HEK293 (cell line): ENCODE measurements around the gene PRKCZ.

Experiments
- CTCF ChIA-PET: fragments of 350-600 bp; formaldehyde crosslinking; extraction: SDS; loops from one replicate; lab custom pipeline; 2021; ENCODE audit warnings: antibody characterized with exemption; lab: Yijun Ruan, JAX
- POLR2A ChIA-PET: fragments of 300-600 bp; formaldehyde crosslinking; extraction: SDS; loops from one replicate; lab custom pipeline; 2020; ENCODE audit warnings: antibody characterized with exemption, inconsistent platforms; lab: Yijun Ruan, JAX
- H3K27ac ChIP-seq: fragments of 200-500 bp; sonication (Bioruptor generic); 2 replicates; pipeline ENCODE4 v1.5.1; 2014; ENCODE audit warnings: low read depth, low read length, control low read depth, inconsistent platforms; ENCODE audit errors: extremely low read depth
- H3K36me3 ChIP-seq, 2 experiments: fragments of 200-500 bp in 1 of 2; sonication (Bioruptor generic) in 1 of 2; 1 replicate in 1 of 2; 2 replicates in 1 of 2; pipeline ENCODE4 v1.5.1; 2014 to 2017; ENCODE audit warnings: inconsistent platforms in 2 of 2, low read length in 2 of 2; ENCODE audit not compliant: control insufficient read depth in 2 of 2, insufficient read depth in 1 of 2
- H3K4me1 ChIP-seq: fragments of 200-500 bp; sonication (Bioruptor generic); 2 replicates; pipeline ENCODE4 v1.5.1; 2014; ENCODE audit warnings: mild to moderate bottlenecking, low read length, inconsistent platforms; ENCODE audit not compliant: control insufficient read depth, insufficient read depth
- H3K4me3 ChIP-seq: 2 replicates; pipeline ENCODE4 v1.5.1; 2011; ENCODE audit warnings: low read depth, mild to moderate bottlenecking, control low read depth, low read length, moderate library complexity
- H3K9me3 ChIP-seq: fragments of 200-500 bp; sonication (Bioruptor generic); 2 replicates; pipeline ENCODE4 v1.5.1; 2014; ENCODE audit warnings: low read depth, low read length, inconsistent platforms; ENCODE audit not compliant: control insufficient read depth, insufficient read depth
- ATF2 ChIP-seq: fragments of 450-650 bp; formaldehyde crosslinking; IDR thresholded peaks from 2 replicates; pipeline ENCODE4 v1.5.1; 2016; ENCODE audit warnings: missing biosample characterization, missing genetic modification characterization, low read depth
- HOXA7 ChIP-seq: sonication (generic); formaldehyde crosslinking; IDR thresholded peaks from 2 replicates; pipeline ENCODE4 v1.8.1; 2022; ENCODE audit warnings: missing genetic modification reagents, borderline replicate concordance
- KLF17 ChIP-seq: fragments of 450-650 bp; formaldehyde crosslinking; IDR thresholded peaks from 2 replicates; pipeline ENCODE4 v1.5.1; 2016; ENCODE audit warnings: missing biosample characterization, missing genetic modification characterization
- KLF9 ChIP-seq: fragments of 450-650 bp; formaldehyde crosslinking; IDR thresholded peaks from 2 replicates; pipeline ENCODE4 v1.5.1; 2016; ENCODE audit warnings: missing biosample characterization, missing genetic modification characterization, low read depth
- MZF1 ChIP-seq: fragments of 450-650 bp; formaldehyde crosslinking; IDR thresholded peaks from 2 replicates; pipeline ENCODE4 v1.5.1; 2017; ENCODE audit warnings: missing biosample characterization, missing genetic modification characterization, borderline replicate concordance
- SALL2 ChIP-seq: fragments of 450-650 bp; formaldehyde crosslinking; IDR thresholded peaks from 2 replicates; pipeline ENCODE4 v1.5.0; 2017; ENCODE audit warnings: missing biosample characterization, mild to moderate bottlenecking, missing genetic modification characterization, borderline replicate concordance
- SP7 ChIP-seq: fragments of 450-650 bp; formaldehyde crosslinking; IDR thresholded peaks from 2 replicates; pipeline ENCODE4 v1.5.1; 2016; ENCODE audit warnings: missing biosample characterization, missing genetic modification characterization
- ZBTB6 ChIP-seq: fragments of 450-650 bp; formaldehyde crosslinking; IDR thresholded peaks from 2 replicates; pipeline ENCODE4 v1.5.1; 2017; ENCODE audit warnings: missing biosample characterization, missing genetic modification characterization
- ZEB2 ChIP-seq: fragments of 450-650 bp; formaldehyde crosslinking; IDR thresholded peaks from 2 replicates; pipeline ENCODE4 v1.5.1; 2016; ENCODE audit warnings: missing biosample characterization, missing genetic modification characterization
- ZNF112 ChIP-seq: fragments of 450-650 bp; formaldehyde crosslinking; IDR thresholded peaks from 2 replicates; pipeline ENCODE4 v1.5.0; 2017; ENCODE audit warnings: missing biosample characterization, missing genetic modification characterization
- ZNF133 ChIP-seq: fragments of 450-650 bp; formaldehyde crosslinking; IDR thresholded peaks from 2 replicates; pipeline ENCODE4 v1.5.1; 2016; ENCODE audit warnings: missing biosample characterization, missing genetic modification characterization
- ZNF19 ChIP-seq: fragments of 450-650 bp; formaldehyde crosslinking; IDR thresholded peaks from 2 replicates; pipeline ENCODE4; 2016; ENCODE audit warnings: missing biosample characterization, missing genetic modification characterization, low read depth
- ZNF223 ChIP-seq: fragments of 450-650 bp; formaldehyde crosslinking; IDR thresholded peaks from 2 replicates; pipeline ENCODE4 v1.5.1; 2016; ENCODE audit warnings: missing biosample characterization, missing genetic modification characterization
- ZNF26 ChIP-seq: fragments of 450-650 bp; formaldehyde crosslinking; IDR thresholded peaks from 2 replicates; pipeline ENCODE4 v1.5.1; 2016; ENCODE audit warnings: missing biosample characterization, missing genetic modification characterization
- ZNF354C ChIP-seq: fragments of 450-650 bp; formaldehyde crosslinking; IDR thresholded peaks from 2 replicates; pipeline ENCODE4 v1.5.1; 2016; ENCODE audit warnings: missing biosample characterization, missing genetic modification characterization, low read depth, borderline replicate concordance
- ZNF398 ChIP-seq: fragments of 450-650 bp; formaldehyde crosslinking; IDR thresholded peaks from 2 replicates; pipeline ENCODE4 v1.5.1; 2017; ENCODE audit warnings: missing biosample characterization, missing genetic modification characterization
- ZNF510 ChIP-seq: fragments of 450-650 bp; formaldehyde crosslinking; IDR thresholded peaks from 2 replicates; pipeline ENCODE4 v1.5.1; 2018; ENCODE audit warnings: mild to moderate bottlenecking, missing genetic modification characterization, missing biosample characterization; ENCODE audit not compliant: insufficient replicate concordance
- ZNF530 ChIP-seq: fragments of 450-650 bp; formaldehyde crosslinking; IDR thresholded peaks from 2 replicates; pipeline ENCODE4 v1.5.1; 2016; ENCODE audit warnings: low read depth, missing biosample characterization, missing genetic modification characterization
- ZNF555 ChIP-seq: fragments of 450-650 bp; formaldehyde crosslinking; conservative IDR thresholded peaks from 2 replicates; pipeline ENCODE4 v1.5.1; 2017; ENCODE audit warnings: missing biosample characterization, mild to moderate bottlenecking, missing genetic modification characterization, inconsistent platforms
- ZNF571 ChIP-seq: fragments of 450-650 bp; formaldehyde crosslinking; IDR thresholded peaks from 2 replicates; pipeline ENCODE4 v1.5.0; 2017; ENCODE audit warnings: missing biosample characterization, missing genetic modification characterization
- ZNF585B ChIP-seq: fragments of 450-650 bp; formaldehyde crosslinking; IDR thresholded peaks from 2 replicates; pipeline ENCODE4 v1.5.1; 2016; ENCODE audit warnings: missing biosample characterization, missing genetic modification characterization
- ZNF621 ChIP-seq: fragments of 450-650 bp; formaldehyde crosslinking; IDR thresholded peaks from 2 replicates; pipeline ENCODE4 v1.5.1; 2017; ENCODE audit warnings: missing biosample characterization, missing genetic modification characterization
- ZNF670 ChIP-seq: fragments of 450-650 bp; formaldehyde crosslinking; IDR thresholded peaks from 2 replicates; pipeline ENCODE4 v1.5.1; 2016; ENCODE audit warnings: missing biosample characterization, missing genetic modification characterization, low read depth
- ZNF768 ChIP-seq: fragments of 450-650 bp; formaldehyde crosslinking; IDR thresholded peaks from 2 replicates; pipeline ENCODE4 v1.5.1; 2018; ENCODE audit warnings: missing biosample characterization, mild to moderate bottlenecking, missing genetic modification characterization
- ZNF776 ChIP-seq: fragments of 450-650 bp; formaldehyde crosslinking; IDR thresholded peaks from 2 replicates; pipeline ENCODE4 v1.5.0; 2017; ENCODE audit warnings: missing biosample characterization, missing genetic modification characterization, borderline replicate concordance
- ZSCAN18 ChIP-seq: fragments of 450-650 bp; formaldehyde crosslinking; IDR thresholded peaks from 2 replicates; pipeline ENCODE4 v1.5.1; 2016; ENCODE audit warnings: missing biosample characterization, missing genetic modification characterization

PRKCZ gene

GRCh38 chr1:2081326-2081885, 31.2 kb downstream of the PRKCZ start (continued):
- TF ChIP-seq ZSCAN18 (tag by site-specific recombination), result no peak
- TF ChIP-seq, all 188 proteins: peak for 0

GRCh38 chr1:2082064-2082463, 31.9 kb downstream of the PRKCZ start:
- CTCF ChIA-PET, result interaction anchor here (0.6 kb wide), 1 partner anchor 35 kb away, joined by 3 read pairs; no protein-coding TSS in a partner anchor
- no peaks in the 10 kb centered on the region for H3K4me1 ChIP-seq
- no peak for TF ChIP-seq ZNF585B (tag by site-specific recombination)
- no peak for TF ChIP-seq KLF17 (tag by site-specific recombination)
- no peak for TF ChIP-seq ZNF571 (tag by site-specific recombination)
- no peak for TF ChIP-seq ZNF768 (tag by site-specific recombination)
- TF ChIP-seq ZNF776, result no peak
- TF ChIP-seq HOXA7 (CRISPR knock-in tag), result no peak
- TF ChIP-seq ZNF530 (tag by site-specific recombination), result no peak
- no peak for TF ChIP-seq ZNF510 (tag by site-specific recombination)
- no peak for TF ChIP-seq ZNF112
- no peak for TF ChIP-seq SALL2 (tag by site-specific recombination)
- TF ChIP-seq ZBTB6 (tag by site-specific recombination), result no peak
- no peak for TF ChIP-seq ZNF354C (tag by site-specific recombination)
- TF ChIP-seq, all 188 proteins: peak for 0
- H3K4me3 ChIP-seq, result no peak overlapping the region
- no peak overlapping the region for H3K27ac ChIP-seq
- no peaks in the 10 kb centered on the region for H3K9me3 ChIP-seq
- H3K36me3 ChIP-seq, result peaks cover 0 to 5% of the 10 kb centered on the region in 2 experiments; a peak in 1 of 3 replicates
- POLR2A ChIA-PET, result no interaction called here

GRCh38 chr1:2083666-2084065, 33.5 kb downstream of the PRKCZ start:
- POLR2A ChIA-PET, result no interaction called here
- Histone ChIP-seq H3K4me3 (no peak overlapping the region), H3K4me1 (no peaks in the 10 kb centered on the region), H3K36me3 (peaks cover 0 to 2% of the 10 kb centered on the region in 2 experiments; a peak in 1 of 3 replicates), H3K27ac (no peak overlapping the region), H3K9me3 (no peaks in the 10 kb centered on the region)
- CTCF ChIA-PET, result interaction anchor here (1.5 kb wide), 1 partner anchor 37 kb away, joined by 3 read pairs; no protein-coding TSS in a partner anchor
- TF ChIP-seq ZNF621 (no peak), ZNF26 (no peak), ZNF19 (tag by site-specific recombination) (no peak), MZF1 (tag by site-specific recombination) (no peak), ZNF670 (tag by site-specific recombination) (no peak), KLF9 (tag by site-specific recombination) (no peak), ZNF223 (tag by site-specific recombination) (no peak), ZNF133 (tag by site-specific recombination) (no peak), ATF2 (tag by site-specific recombination) (no peak), ZNF398 (tag by site-specific recombination) (no peak), ZEB2 (no peak), SP7 (tag by site-specific recombination) (no peak), ZNF555 (tag by site-specific recombination) (no peak)
